Activated CD8-positive, alpha-beta T cell treated with anti-CD3 and anti-CD28 coated beads, Interleukin-2, amount 10 ng/mL, durations not matched to agents 7 days and 5 days (primary cell): ENCODE measurements around the gene TAOK1. TPM values are rescaled to one million over a fixed set of nuclear protein-coding genes. Genes with fewer than 3 reads are reported as not detected.

Experiments used
- ATAC-seq: fragments of 150-1000 bp; cut with Tn5 transposase; one replicate; pipeline ENCODE4 v1.10.0; 2021; ENCODE audit warnings: moderate library complexity
- CTCF ChIA-PET: fragments of 350-600 bp; sonication (Branson Sonifier 250); formaldehyde crosslinking; loops from one replicate; lab custom pipeline; 2021; ENCODE audit warnings: antibody characterized with exemption; lab: Charles Lee
- POLR2A ChIA-PET: fragments of 350-600 bp; sonication (Branson Sonifier 250); formaldehyde crosslinking; loops from one replicate; lab custom pipeline; 2021; ENCODE audit warnings: antibody characterized with exemption; lab: Charles Lee
- DNase-seq: peaks from one replicate; pipeline ENCODE4 v3.0.0-alpha.2; 2020
- H3K27ac Mint-ChIP-seq: one replicate; pipeline ENCODE4 v1.8.0; 2021; ENCODE audit warnings: mild to moderate bottlenecking, mixed read lengths
- H3K27me3 Mint-ChIP-seq: one replicate; pipeline ENCODE4 v1.8.0; 2021; ENCODE audit warnings: low read depth, mixed read lengths
- H3K36me3 Mint-ChIP-seq: one replicate; pipeline ENCODE4 v1.8.0; 2021; ENCODE audit warnings: low read depth, mixed read lengths
- H3K4me1 Mint-ChIP-seq: one replicate; pipeline ENCODE4 v1.8.0; 2021; ENCODE audit warnings: low read depth, mixed read lengths
- H3K4me3 Mint-ChIP-seq: one replicate; pipeline ENCODE4 v1.8.0; 2021; ENCODE audit warnings: mild to moderate bottlenecking, mixed read lengths
- H3K9me3 Mint-ChIP-seq: one replicate; pipeline ENCODE4 v1.8.0; 2022; ENCODE audit warnings: mixed read lengths; ENCODE audit not compliant: insufficient read depth
- total RNA-seq, 2 experiments: library from RNA; stranded (reverse); gene quantifications; one replicate each; pipeline ENCODE4 v1.2.3, GENCODE V29; 2021

TAOK1 gene
- total RNA-seq, 2 experiments from 2014 or later: 51.7 to 53.0 TPM

- H3K4me1 Mint-ChIP-seq: peaks cover 44% of the 10 kb centered on the region
- no peak overlapping the region for H3K4me3 Mint-ChIP-seq
- CTCF ChIA-PET: interaction anchor here (1.1 to 3.7 kb wide), 8 partner anchors 9 to 349 kb away, joined by 3 to 34 read pairs (median 4); partner anchors contain the start of gene ANKRD13B
- H3K36me3 Mint-ChIP-seq: peaks cover 40% of the 10 kb centered on the region
- H3K9me3 Mint-ChIP-seq: no peaks in the 10 kb centered on the region
- H3K27me3 Mint-ChIP-seq: no peaks in the 10 kb centered on the region
- ATAC-seq (no peak), DNase-seq (no peak)
- POLR2A ChIA-PET: interaction anchor here (1.0 to 2.9 kb wide), 2 partner anchors 11 to 35 kb away, joined by 3 to 23 read pairs; partner anchors contain the start of gene ANKRD13B
- no peak overlapping the region for H3K27ac Mint-ChIP-seq
These were observed 191.6 kb downstream of the TAOK1 start for GRCh38 chr17:29581583-29582253.

DNA sequence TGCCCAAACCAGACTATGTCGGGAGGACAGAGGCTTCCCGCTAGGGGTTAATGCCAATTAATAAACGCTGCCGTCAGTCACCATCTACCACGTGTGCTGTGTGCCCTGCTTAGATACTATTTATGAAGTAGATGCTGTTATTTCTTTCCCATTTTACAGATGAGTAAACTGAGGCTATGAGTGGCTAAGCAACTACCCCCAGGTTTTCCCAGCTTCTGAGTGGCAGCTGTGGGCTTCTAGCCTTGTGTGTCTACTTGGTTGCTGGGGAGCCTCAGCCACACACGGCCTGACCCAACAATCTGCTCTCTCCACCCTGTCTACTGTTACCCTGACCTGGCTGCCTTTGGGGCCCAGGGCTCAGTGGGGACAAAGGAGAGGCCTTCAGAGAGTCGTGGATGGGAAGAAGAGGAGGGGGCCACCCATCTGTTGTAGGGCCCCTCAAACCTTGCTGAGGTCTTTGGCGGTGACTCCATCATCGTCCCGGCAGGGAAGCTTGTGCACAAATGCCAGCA lies 192.1 kb downstream of the TAOK1 start:
- ATAC-seq: no peak
- POLR2A ChIA-PET: interaction anchor here (1.0 to 2.9 kb wide), 2 partner anchors 11 to 34 kb away, joined by 3 to 23 read pairs; partner anchors contain the start of gene ANKRD13B
- DNase-seq: no peak
- Mint-ChIP-seq H3K9me3 (no peaks in the 10 kb centered on the region), H3K4me3 (no peak overlapping the region), H3K4me1 (peaks cover 50% of the 10 kb centered on the region), H3K27me3 (no peaks in the 10 kb centered on the region), H3K27ac (peak overlapping the region; percentile 63), H3K36me3 (peaks cover 40% of the 10 kb centered on the region)
- CTCF ChIA-PET: interaction anchor here (1.1 to 2.8 kb wide), 5 partner anchors 8 to 35 kb away, joined by 5 to 34 read pairs (median 12); partner anchors contain the start of gene ANKRD13B

DNA sequence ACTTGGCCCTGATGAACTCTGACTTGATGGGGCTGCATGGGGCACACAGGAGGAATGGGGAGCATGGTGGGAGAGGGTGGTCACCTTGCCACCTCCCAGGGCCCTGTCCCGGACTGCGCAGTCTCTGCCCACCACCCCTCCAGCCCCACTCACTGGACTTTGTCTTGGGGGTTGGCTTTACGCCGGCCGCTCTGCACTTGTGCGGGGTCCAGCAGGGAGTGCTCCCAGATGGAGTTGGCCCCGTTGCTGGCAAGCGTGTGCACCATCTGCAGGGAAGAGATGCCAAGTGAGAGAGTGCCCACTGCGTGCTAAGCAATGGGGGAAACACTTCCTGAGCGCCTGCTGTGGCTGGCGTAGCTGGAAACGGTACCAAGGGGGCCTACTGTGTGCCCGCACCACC lies 192.6 kb downstream of the TAOK1 start:
- peaks cover 55% of the 10 kb centered on the region for H3K4me1 Mint-ChIP-seq
- H3K27ac Mint-ChIP-seq: no peak overlapping the region
- peaks cover 36% of the 10 kb centered on the region for H3K36me3 Mint-ChIP-seq
- ChIA-PET POLR2A (interaction anchor here (2.9 kb wide), 1 partner anchor 34 kb away, joined by 23 read pairs; no protein-coding TSS in a partner anchor), CTCF (interaction anchor here (1.1 to 2.8 kb wide), 4 partner anchors 8 to 35 kb away, joined by 5 to 21 read pairs (median 9); partner anchors contain the start of gene ANKRD13B)
- H3K27me3 Mint-ChIP-seq: no peaks in the 10 kb centered on the region
- ATAC-seq: no peak
- no peak overlapping the region for H3K4me3 Mint-ChIP-seq
- no peaks in the 10 kb centered on the region for H3K9me3 Mint-ChIP-seq
- DNase-seq: no peak

DNA sequence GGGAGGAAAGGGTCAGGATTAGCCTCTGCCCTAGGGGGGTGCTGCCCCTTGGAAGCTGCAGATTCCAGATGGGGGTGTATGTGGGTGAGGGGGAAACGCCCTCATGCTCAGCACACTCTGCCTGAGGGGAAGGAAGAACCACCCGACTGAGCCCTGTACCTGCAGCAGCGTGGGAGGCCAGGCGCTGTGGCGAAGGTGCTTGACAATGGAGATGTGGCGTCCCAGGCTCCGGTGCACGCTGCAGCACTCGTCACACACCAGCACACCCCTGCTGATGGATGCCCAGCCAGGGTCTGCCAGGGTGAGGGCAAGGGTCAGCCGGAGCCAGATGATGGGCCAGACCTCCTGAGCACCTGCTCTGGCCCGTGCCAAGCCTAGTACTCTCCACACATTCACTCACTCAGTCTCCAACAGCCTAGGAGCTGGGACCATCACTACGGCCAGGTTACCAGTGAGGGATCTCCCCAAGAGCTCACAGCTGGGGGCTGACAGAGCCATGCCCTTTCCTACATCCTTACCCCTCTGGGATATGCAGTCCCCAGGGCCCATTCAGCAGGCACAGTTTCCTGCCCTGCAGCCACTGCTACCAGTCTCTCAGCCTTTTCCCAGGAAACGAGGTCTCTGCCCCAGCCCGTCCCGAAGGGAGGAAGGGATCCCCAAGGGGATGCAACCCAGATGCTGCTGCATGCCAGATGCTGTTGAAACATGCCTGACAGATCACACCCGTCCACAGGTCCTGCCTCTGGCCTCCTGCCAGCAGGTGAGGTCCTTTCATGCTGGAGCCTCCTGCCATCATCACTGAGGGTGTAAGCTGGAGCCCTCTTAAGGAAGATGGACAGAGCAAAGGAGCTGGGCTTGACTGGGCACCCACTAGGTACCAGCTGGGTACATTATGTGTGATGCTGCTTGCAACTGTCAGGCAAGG lies 193.4 kb downstream of the TAOK1 start:
- H3K9me3 Mint-ChIP-seq: no peaks in the 10 kb centered on the region
- no peak overlapping the region for H3K4me3 Mint-ChIP-seq
- ATAC-seq (no peak), DNase-seq (no peak)
- H3K27ac Mint-ChIP-seq: peak overlapping the region; percentile 56
- no peaks in the 10 kb centered on the region for H3K27me3 Mint-ChIP-seq
- peaks cover 60% of the 10 kb centered on the region for H3K4me1 Mint-ChIP-seq
- H3K36me3 Mint-ChIP-seq: peaks cover 30% of the 10 kb centered on the region
- ChIA-PET POLR2A (interaction anchor here (0.9 to 2.9 kb wide), 3 partner anchors 16 to 33 kb away, joined by 3 to 23 read pairs (median 3); partner anchors contain the start of gene ABHD15), CTCF (interaction anchor here (1.5 to 2.2 kb wide), 2 partner anchors 30 to 34 kb away, joined by 6 to 12 read pairs; no protein-coding TSS in a partner anchor)

GRCh38 chr17:29584452-29585079 lies 194.4 kb downstream of the TAOK1 start:
- peak overlapping the region; percentile 31 for H3K4me3 Mint-ChIP-seq
- ChIA-PET CTCF (interaction anchor here (0.5 to 2.2 kb wide), 2 partner anchors 33 to 1726 kb away, joined by 3 to 12 read pairs; no protein-coding TSS in a partner anchor), POLR2A (interaction anchor here (0.9 to 1.0 kb wide), 2 partner anchors 17 to 18 kb away, joined by 3 read pairs; partner anchors contain the start of gene ABHD15)
- ATAC-seq (no peak), DNase-seq (no peak)
- peak overlapping the region; percentile 81 for H3K27ac Mint-ChIP-seq
- peaks cover 29% of the 10 kb centered on the region for H3K36me3 Mint-ChIP-seq
- H3K9me3 Mint-ChIP-seq: no peaks in the 10 kb centered on the region
- no peaks in the 10 kb centered on the region for H3K27me3 Mint-ChIP-seq
- peaks cover 60% of the 10 kb centered on the region for H3K4me1 Mint-ChIP-seq

GRCh38 chr17:29585080-29585751 lies 195.1 kb downstream of the TAOK1 start:
- Mint-ChIP-seq H3K27ac (peak overlapping the region; percentile 81), H3K9me3 (no peaks in the 10 kb centered on the region), H3K4me1 (peaks cover 62% of the 10 kb centered on the region), H3K36me3 (peaks cover 23% of the 10 kb centered on the region), H3K4me3 (peak overlapping the region; percentile 31), H3K27me3 (no peaks in the 10 kb centered on the region)
- ATAC-seq (no peak), DNase-seq (peak; percentile 54)
- CTCF ChIA-PET: interaction anchor here (0.5 to 1.7 kb wide), 3 partner anchors 28 to 1725 kb away, joined by 3 to 16 read pairs (median 6); no protein-coding TSS in a partner anchor
- POLR2A ChIA-PET: interaction anchor here (0.6 to 1.8 kb wide), 2 partner anchors 30 to 32 kb away, joined by 4 to 11 read pairs; no protein-coding TSS in a partner anchor

GRCh38 chr17:29586676-29587469 lies 196.7 kb downstream of the TAOK1 start:
- CTCF ChIA-PET: interaction anchor here (0.9 to 2.7 kb wide), 10 partner anchors 8 to 217 kb away, joined by 3 to 25 read pairs (median 8); partner anchors contain the start of genes ABHD15 and TP53I13
- Mint-ChIP-seq H3K27me3 (no peaks in the 10 kb centered on the region), H3K27ac (peak overlapping the region; percentile 61), H3K9me3 (no peaks in the 10 kb centered on the region), H3K4me3 (peak overlapping the region; percentile 97), H3K36me3 (peaks cover 20% of the 10 kb centered on the region), H3K4me1 (peaks cover 69% of the 10 kb centered on the region)
- POLR2A ChIA-PET: interaction anchor here (0.6 to 2.2 kb wide), 3 partner anchors 29 to 161 kb away, joined by 3 to 14 read pairs (median 11); no protein-coding TSS in a partner anchor
- ATAC-seq (no peak), DNase-seq (no peak)

DNA sequence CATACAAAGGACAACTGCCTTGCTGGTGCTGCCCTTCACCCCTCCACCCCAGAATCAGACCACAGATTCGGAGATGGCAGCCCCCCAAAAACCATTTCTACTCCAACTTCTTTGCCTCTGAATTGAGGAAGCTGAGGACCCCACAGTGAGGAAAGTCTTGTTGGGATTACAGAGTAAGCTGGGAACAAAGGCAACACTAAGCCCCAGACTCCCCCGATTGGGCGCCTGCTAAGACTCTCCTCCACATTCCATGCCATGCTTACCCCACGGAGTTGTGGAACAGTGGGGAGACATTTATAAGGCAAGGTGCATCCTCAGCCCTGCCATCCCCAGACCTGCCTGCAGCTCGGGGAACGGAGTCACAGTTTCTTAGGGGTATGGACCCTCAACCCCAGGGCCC lies 197.4 kb downstream of the TAOK1 start:
- Mint-ChIP-seq H3K4me1 (peaks cover 76% of the 10 kb centered on the region), H3K9me3 (no peaks in the 10 kb centered on the region), H3K27ac (peak overlapping the region; percentile 39), H3K36me3 (peaks cover 14% of the 10 kb centered on the region), H3K4me3 (peak overlapping the region; percentile 97), H3K27me3 (no peaks in the 10 kb centered on the region)
- DNase-seq (no peak), ATAC-seq (no peak)
- ChIA-PET CTCF (interaction anchor here (0.9 to 2.7 kb wide), 10 partner anchors 9 to 218 kb away, joined by 3 to 25 read pairs (median 6); partner anchors contain the start of genes ABHD15 and TP53I13), POLR2A (interaction anchor here (0.8 to 2.2 kb wide), 4 partner anchors 20 to 343 kb away, joined by 3 to 14 read pairs (median 4); partner anchors contain the start of genes CORO6 and TP53I13)

DNA sequence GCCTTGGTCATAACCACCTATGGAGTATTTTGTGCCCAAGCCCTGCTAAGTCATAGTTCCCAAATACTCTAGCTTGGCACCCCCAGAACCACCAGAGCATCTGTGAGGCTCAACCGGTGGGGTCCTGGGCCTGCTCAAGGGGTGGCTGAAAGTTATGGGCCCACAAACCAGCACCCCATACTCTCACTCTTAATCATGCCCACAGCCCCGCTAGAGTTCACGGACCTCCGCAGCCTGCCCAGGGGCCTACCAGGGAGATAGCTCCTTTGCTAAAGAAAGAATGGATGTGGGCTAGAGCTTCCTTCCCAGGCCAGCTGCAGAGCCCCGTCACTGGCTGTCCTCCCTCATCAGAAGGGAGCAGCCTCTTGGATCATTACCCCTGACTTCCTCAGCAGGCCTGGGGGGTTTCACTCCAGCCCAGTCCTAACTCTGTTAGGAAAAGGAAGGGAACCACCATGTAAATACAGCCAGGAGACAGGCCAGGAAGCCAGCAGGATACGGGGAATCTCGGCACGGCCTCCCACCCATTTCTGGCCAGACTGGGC lies 197.9 kb downstream of the TAOK1 start:
- no peaks in the 10 kb centered on the region for H3K27me3 Mint-ChIP-seq
- no peaks in the 10 kb centered on the region for H3K9me3 Mint-ChIP-seq
- H3K27ac Mint-ChIP-seq: peak overlapping the region; percentile 87
- DNase-seq (no peak), ATAC-seq (no peak)
- ChIA-PET CTCF (interaction anchor here (0.9 to 2.7 kb wide), 10 partner anchors 9 to 218 kb away, joined by 3 to 25 read pairs (median 7); partner anchors contain the start of genes ABHD15 and TP53I13), POLR2A (interaction anchor here (0.8 to 2.2 kb wide), 6 partner anchors 18 to 343 kb away, joined by 3 to 14 read pairs (median 4); partner anchors contain the start of genes CORO6, NUFIP2 and TP53I13)
- H3K4me1 Mint-ChIP-seq: peaks cover 79% of the 10 kb centered on the region
- H3K36me3 Mint-ChIP-seq: peaks cover 11% of the 10 kb centered on the region
- peak overlapping the region; percentile 97 for H3K4me3 Mint-ChIP-seq
